T47D (cell line): ENCODE results near the gene SF1.
"Not testable (repeated sequence)": the region's sequence is repeated elsewhere in the genome, so short reads cannot be mapped to it uniquely, and the experiment has no call there.

Experiments used
- DNase-seq, 2 experiments: peaks; one replicate each; pipeline versions ENCODE4 v3.0.0 to v3.0.0-alpha.2; 2011 to 2012; ENCODE audit warnings: low read depth in 1 of 2, low spot score in 1 of 2
- JUND ChIP-seq: IDR thresholded peaks from 2 replicates; pipeline ENCODE4 v1.6.1; 2012; ENCODE audit warnings: low read depth
- in situ Hi-C: cut with HindIII; loops from 2 replicates; pipeline ENCODE4 v1.10.0; 2016; ENCODE audit warnings: low sequenced_read_pairs, low pct_unique_long_range_greater_than_20kb

Gene SF1, protein sequence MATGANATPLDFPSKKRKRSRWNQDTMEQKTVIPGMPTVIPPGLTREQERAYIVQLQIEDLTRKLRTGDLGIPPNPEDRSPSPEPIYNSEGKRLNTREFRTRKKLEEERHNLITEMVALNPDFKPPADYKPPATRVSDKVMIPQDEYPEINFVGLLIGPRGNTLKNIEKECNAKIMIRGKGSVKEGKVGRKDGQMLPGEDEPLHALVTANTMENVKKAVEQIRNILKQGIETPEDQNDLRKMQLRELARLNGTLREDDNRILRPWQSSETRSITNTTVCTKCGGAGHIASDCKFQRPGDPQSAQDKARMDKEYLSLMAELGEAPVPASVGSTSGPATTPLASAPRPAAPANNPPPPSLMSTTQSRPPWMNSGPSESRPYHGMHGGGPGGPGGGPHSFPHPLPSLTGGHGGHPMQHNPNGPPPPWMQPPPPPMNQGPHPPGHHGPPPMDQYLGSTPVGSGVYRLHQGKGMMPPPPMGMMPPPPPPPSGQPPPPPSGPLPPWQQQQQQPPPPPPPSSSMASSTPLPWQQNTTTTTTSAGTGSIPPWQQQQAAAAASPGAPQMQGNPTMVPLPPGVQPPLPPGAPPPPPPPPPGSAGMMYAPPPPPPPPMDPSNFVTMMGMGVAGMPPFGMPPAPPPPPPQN

DNA sequence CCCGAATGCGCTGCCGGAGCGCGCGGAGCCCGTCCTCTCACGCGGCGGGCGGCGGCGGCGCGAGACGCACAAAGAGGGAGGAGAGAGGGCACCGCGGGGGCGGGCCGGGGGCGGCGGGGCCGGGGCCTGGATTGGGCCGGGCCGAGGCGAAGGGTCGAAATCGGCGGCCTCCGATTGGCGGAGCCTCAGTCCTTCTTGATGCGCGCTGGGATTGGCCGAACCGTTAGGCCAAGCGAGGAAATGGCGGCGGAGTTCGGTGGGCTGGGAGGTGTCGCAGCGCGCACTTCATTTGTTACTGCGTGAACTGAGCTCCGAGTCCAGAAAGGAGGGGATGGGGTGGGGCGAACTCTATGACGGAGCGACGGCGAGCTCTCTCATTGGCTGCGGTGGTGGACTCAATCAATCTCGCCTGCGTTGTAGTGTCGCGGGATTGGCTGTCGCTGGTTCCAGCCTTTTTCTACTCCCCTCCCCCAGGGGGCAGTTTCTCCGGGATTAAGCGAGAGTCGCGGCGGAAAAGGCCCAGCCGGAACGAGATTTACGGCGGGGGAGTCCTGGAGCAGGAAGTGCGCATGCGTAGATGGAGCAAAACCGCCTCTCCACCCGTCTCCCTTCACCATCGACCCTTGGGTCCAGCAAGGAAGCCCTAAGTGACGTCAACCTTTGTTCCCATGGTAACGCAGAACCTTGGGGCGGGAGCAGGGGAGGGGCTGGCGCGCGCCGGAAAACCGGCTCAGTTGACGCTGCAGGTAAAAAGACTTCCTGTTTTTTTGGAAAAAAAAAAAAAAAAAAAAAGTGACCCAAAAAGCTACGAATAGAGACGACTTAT, at the start of gene SF1:
Gene SF1 (minus strand): TSS at position 70 of the 826 bp plus-strand sequence. CDS start 150 bp downstream, outside the sequence.
- DNase-seq, result peak; percentile 98 to 100
- in situ Hi-C loops, result no loop called here
- TF ChIP-seq JUND, result no peak

DNA sequence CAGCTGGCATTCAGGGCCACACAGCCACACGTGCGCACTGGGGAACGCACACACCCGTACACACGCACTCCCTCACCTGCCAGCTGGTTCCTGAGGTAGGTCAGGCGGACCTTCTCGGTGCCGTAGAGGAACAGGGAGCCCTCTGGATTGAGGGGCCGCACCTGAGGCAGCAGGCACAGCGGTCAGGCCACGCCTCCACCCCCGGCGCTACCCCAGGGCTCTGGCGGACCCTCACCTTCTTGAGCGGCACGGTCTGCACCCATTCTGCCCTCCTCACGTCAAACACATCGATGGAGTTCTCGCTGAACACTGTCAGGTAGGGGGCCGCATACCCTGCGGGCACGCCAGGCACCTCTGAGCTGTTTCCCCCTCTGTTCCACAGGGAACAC, 49.1 kb upstream of the SF1 start:
- in situ Hi-C loops, result no loop called here
- no peak for TF ChIP-seq JUND
- no peak for DNase-seq

DNA sequence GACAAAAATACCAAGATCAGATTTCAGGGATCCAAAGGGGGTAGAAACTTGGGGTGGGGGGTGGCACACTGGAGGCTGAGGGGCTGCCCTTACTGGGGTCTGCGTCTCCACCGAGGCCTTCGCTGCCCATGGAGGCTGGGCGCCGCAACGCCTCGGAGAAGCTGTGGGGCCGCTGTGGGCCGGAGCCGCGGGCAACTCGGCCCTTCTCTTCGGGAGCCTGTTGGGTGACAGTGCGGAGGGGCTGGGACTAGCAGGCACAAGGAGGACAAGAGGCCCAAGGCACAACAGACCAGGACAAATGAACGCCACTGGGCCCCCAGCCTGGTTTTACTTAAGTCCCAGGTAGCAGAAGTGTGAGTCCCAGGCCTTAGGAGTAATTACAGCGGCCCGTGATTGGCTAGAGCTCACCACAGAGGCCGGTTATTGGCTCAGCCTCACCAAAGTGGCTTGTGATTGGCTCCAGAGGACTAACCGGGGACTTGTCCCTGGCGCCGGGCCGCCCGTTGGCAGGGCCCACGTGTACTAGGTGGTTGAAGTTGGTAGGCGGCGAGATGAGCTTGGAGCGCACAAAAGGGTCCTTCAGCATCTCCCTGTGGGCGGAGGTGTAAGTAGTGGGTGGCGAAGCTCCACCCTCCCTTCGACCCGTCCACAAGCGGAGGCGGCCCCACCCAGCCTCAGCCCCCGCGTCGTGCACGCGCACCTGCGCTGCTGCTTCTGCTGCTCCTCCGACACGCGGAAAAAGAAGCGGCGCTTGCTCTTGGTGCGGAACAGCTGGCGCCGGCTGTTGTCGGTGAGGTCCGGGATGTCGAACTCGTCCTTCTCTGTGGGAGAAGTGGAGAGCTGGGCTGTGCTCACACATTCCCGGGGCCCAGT, 48.5 kb upstream of the SF1 start:
- TF ChIP-seq JUND, result no peak
- no peak for DNase-seq
- in situ Hi-C loops, result no loop called here

DNA sequence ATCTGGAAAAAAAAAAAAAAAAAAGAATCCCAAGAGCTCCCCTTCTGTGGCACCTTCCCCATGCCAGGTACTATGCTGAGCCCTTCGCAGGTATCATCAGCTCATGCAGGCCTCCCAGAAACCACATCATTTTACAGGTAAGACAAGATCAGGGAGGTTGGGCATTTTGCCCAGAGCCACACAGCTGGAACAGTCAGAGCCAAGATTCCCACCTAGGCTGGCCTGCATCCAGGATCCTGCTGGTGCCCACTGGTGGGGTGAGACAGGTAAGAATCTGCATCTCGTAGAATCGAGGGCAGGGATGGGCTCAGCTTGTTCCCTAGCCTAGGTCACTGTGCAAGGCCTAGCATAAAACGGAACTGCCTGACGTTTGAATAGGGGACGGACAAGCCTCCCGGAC, 47.7 kb upstream of the SF1 start:
- DNase-seq, result no peak
- in situ Hi-C loops, result no loop called here

DNA sequence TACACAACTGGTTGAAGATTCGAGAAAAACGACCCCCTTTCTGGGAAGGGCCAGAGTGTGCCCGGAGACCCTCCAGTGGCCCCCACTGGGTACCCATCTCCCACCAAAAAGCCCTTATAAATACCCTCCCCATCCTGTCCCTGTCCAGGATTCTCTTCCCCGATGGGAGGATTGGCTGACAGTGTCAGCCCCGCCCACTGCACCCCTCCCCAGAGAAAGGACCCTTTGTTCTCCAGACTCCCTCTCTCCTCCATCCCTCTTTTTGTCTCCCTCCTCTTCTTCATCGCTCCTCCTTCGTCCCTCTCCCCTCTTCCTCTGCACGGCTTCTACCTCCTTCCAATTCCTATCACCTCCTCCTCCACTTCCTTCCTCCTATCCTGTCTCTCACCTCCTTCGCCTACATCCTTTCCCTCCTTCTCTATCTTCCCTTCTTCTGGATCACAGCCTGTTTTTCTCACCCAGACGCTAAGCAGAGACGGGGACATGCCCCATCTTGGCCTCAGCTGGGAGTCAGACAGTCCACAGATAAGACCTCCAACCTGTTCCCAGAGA, 45.3 kb upstream of the SF1 start:
- in situ Hi-C loops, result no loop called here
- no peak for TF ChIP-seq JUND
- DNase-seq, result no peak

More for the DNA sequence above, 47.7 kb upstream of the SF1 start:
- no peak for TF ChIP-seq JUND

DNA sequence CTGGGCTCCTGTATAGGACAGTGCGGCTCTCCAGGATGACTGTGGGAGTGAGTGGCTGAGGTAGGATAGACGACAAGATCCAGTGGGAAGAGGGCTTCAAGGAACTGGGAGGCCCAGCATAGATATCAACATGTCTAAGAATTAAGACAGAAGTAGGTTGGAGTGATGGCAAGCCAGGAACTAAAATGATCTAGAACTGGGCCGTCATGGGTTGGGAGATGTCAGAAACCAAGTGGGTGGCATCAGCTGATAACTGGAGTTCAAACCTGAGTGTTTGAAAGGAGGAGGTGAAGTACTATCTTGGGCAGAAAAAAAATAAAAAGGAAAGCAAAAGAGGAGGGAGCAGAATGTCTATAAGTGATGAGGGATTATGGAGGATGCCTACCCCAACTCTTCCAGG, 39.1 kb upstream of the SF1 start:
- in situ Hi-C loops, result no loop called here
- no peak for DNase-seq
- TF ChIP-seq JUND, result no peak

DNA sequence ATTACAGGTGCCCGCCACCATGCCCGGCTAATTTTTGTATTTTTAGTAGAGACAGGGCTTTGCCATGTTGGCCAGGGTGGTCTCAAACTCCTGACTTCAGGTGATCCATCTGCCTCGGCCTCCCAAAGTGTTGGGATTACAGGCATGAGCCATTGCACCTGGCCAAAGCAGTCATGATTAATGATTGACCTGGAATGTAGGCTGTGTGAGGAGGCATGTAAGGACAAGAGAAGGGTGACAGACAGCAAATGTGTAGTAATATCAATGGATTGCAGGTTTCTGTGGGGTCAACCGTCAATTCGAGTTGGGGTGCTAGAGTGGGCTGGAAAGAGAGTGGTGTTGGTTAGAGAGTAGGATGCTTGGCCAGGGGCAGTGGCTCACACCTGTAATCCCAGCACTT, 37.1 kb upstream of the SF1 start:
- DNase-seq, in situ Hi-C loops: not testable (repeated sequence)

DNA sequence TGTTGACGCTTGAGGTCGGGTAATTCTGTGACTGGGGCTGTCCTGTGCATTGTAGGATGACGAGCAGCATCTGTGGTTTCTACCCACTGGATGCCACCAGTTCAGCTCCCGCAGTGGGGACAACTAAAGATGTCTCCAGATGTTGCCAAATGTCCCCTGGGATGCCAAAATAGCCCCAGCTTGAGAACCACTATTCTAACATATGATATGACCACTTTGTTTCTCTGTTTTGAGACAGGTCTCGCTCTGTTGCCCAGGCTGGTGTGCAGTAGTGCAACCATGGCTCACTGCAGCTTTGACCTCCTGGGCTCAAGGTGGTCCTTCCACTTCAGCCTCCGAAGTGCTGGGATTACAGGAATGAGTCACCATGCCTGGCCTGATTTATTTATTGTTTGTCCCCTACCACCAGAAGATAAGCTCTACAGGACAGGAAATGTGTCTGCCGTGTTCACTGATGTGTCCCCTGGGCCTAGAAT, 36.4 kb upstream of the SF1 start:
- no peak for DNase-seq
- in situ Hi-C loops, result no loop called here
- TF ChIP-seq JUND, result no peak

DNA sequence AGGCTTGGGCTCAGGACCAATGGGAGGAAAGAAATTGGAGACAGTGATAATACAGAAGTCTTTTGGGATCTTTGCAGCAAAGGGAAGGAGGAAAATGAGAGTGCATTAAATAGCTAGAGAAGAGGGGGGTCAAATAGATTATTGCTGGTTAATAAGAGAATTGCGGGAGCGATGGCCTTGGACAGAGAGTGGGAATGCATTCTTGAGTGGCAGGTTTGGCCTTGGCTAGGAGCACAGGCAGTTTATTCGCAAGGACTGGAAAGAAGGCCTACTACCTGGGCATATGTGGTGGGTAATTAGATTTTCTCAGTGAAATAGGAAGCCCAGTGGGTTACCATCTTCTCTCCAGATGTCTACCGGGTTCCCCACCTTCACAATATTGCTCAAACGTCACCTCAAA, 35.5 kb upstream of the SF1 start:
- no peak for DNase-seq
- in situ Hi-C loops, result no loop called here
- TF ChIP-seq JUND, result no peak

DNA sequence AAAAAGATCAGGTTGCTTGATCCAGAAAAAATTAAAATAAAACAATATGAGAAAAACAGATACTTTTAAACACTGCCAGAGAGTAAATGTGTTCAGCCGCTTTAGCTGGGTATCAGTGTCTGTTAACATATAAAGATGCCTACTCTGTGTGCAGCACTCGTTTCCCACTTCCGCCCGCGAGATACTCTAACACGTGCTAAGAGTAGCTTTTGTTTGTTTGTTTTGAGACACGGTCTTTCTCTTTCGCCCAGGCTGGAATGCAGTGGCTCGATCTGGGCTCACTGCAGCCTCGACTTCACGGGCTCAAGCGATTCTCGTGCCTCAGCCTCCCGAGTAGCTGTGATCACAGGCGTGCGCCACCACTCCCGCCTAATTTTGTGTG, 32.5 kb upstream of the SF1 start:
- in situ Hi-C loops, result no loop called here
- TF ChIP-seq JUND, result no peak
- peak in 1 of 2 experiments; percentile 73 for DNase-seq

DNA sequence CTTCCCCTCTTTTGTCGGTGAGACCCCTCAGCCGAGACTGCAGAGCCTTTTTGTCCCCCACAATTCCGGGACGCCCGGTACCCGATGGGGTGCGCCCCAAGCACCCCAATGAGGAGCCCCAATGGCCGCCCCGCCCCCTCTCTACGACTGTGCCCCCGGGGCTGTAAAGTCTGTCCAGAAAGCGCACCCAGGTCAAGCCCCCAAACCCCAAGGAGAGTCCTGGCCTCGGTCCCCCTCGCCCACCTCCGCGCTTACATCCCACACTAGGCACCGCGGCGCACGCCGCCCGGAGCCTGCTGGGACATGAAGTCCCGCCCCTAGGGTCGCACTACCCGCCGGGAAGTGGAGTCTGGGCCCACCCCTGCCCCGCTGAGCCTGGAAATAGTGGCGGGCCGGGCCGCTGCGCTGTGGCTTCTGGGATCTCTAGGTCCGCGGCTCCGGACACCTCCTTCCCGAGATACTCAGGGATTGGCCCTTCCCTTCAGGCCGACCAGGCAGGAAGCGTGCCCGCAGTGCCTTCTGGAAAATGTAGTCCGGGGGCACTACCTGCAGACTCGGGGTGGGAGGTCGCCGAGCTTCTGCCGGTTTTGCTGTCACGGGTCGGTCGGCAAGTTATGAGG, 32.0 kb upstream of the SF1 start, which contains the start of gene MEN1:
Gene MEN1 (minus strand): TSS at position 281 of the 620 bp plus-strand sequence. CDS start 442 bp downstream, outside the sequence.
- in situ Hi-C loops, result no loop called here
- TF ChIP-seq JUND, result no peak
- DNase-seq, result peak; percentile 98 to 99
